GM12873 (cell line): ENCODE results near the gene TTLL8.

ENCODE experiments used
- CTCF ChIP-seq: IDR thresholded peaks from 2 replicates; pipeline ENCODE4 v1.5.1; 2012; ENCODE audit warnings: low read depth, mild to moderate bottlenecking, moderate library complexity, low read length, control low read depth; ENCODE audit not compliant: insufficient read depth; ENCODE audit errors: missing control alignments

Gene TTLL8

GRCh38 chr22:50022171-50022819, 35.8 kb downstream of the TTLL8 start:
- TF ChIP-seq CTCF = no peak

- no peak for TF ChIP-seq CTCF
These were observed 37.5 kb downstream of the TTLL8 start for GRCh38 chr22:50020606-50021005.

GRCh38 chr22:50019316-50019715, 38.8 kb downstream of the TTLL8 start:
- TF ChIP-seq CTCF = no peak

- TF ChIP-seq CTCF = no peak
These were observed 39.4 kb downstream of the TTLL8 start for GRCh38 chr22:50018608-50019285.

GRCh38 chr22:50017701-50018224, 40.3 kb downstream of the TTLL8 start:
- TF ChIP-seq CTCF = no peak

GRCh38 chr22:50016988-50017700, 41.0 kb downstream of the TTLL8 start:
- TF ChIP-seq CTCF = no peak

- no peak for TF ChIP-seq CTCF
These were observed 41.6 kb downstream of the TTLL8 start for GRCh38 chr22:50016308-50016987.
